ENCODE results near the gene MID1.

The MID1 gene

GRCh38 chrX:10549280-10549679 is 71.1 kb downstream of the MID1 start:
- DNase-seq (ENCODE audit: low read depth), result no peak
- TF ChIP-seq CTCF (IDR thresholded peaks at IDR 0.05; ENCODE audit: low read depth, low read length) (no peak), POLR2A (IDR thresholded peaks at IDR 0.05; ENCODE audit: extremely low read depth, insufficient read length) (no peak), MAX (IDR thresholded peaks at IDR 0.05; ENCODE audit: low read depth, low read length) (no peak), MYC (IDR thresholded peaks at IDR 0.05; ENCODE audit: low read depth, low read length) (no peak)
- H3K4me3 ChIP-seq (ENCODE audit: low read depth, low read length), result no peak overlapping the region

- TF ChIP-seq POLR2A (IDR thresholded peaks at IDR 0.05; ENCODE audit: extremely low read depth, insufficient read length) (no peak), CTCF (IDR thresholded peaks at IDR 0.05; ENCODE audit: low read depth, low read length) (no peak), MYC (IDR thresholded peaks at IDR 0.05; ENCODE audit: low read depth, low read length) (no peak), MAX (IDR thresholded peaks at IDR 0.05; ENCODE audit: low read depth, low read length) (no peak)
- H3K4me3 ChIP-seq (ENCODE audit: low read depth, low read length), result no peak overlapping the region
- DNase-seq (ENCODE audit: low read depth), result no peak
Measured at GRCh38 chrX:10548688-10549087, 71.7 kb downstream of the MID1 start.

- H3K4me3 ChIP-seq (ENCODE audit: low read depth, low read length), result no peak overlapping the region
- TF ChIP-seq MYC (IDR thresholded peaks at IDR 0.05; ENCODE audit: low read depth, low read length), result no peak
- DNase-seq (ENCODE audit: low read depth), result no peak
Measured at GRCh38 chrX:10545882-10546281, 74.5 kb downstream of the MID1 start.

- TF ChIP-seq CTCF (IDR thresholded peaks at IDR 0.05; ENCODE audit: low read depth, low read length) (no peak), POLR2A (IDR thresholded peaks at IDR 0.05; ENCODE audit: extremely low read depth, insufficient read length) (no peak)
- no peak overlapping the region for H3K4me3 ChIP-seq (ENCODE audit: low read depth, low read length)
- no peak for DNase-seq (ENCODE audit: low read depth)
Measured at GRCh38 chrX:10542586-10542985, 77.8 kb downstream of the MID1 start.

GRCh38 chrX:10538831-10539230 is 81.6 kb downstream of the MID1 start:
- no peak overlapping the region for H3K4me3 ChIP-seq (ENCODE audit: low read depth, low read length)
- TF ChIP-seq MAX (IDR thresholded peaks at IDR 0.05; ENCODE audit: low read depth, low read length) (no peak), CTCF (IDR thresholded peaks at IDR 0.05; ENCODE audit: low read depth, low read length) (no peak), MYC (IDR thresholded peaks at IDR 0.05; ENCODE audit: low read depth, low read length) (no peak), POLR2A (IDR thresholded peaks at IDR 0.05; ENCODE audit: extremely low read depth, insufficient read length) (no peak)
- DNase-seq (ENCODE audit: low read depth), result no peak

- TF ChIP-seq MAX (IDR thresholded peaks at IDR 0.05; ENCODE audit: low read depth, low read length) (no peak), CTCF (IDR thresholded peaks at IDR 0.05; ENCODE audit: low read depth, low read length) (no peak), POLR2A (IDR thresholded peaks at IDR 0.05; ENCODE audit: extremely low read depth, insufficient read length) (no peak), MYC (IDR thresholded peaks at IDR 0.05; ENCODE audit: low read depth, low read length) (no peak)
- H3K4me3 ChIP-seq (ENCODE audit: low read depth, low read length), result no peak overlapping the region
Measured at GRCh38 chrX:10537308-10537707, 83.1 kb downstream of the MID1 start.

More at GRCh38 chrX:10537308-10537707, 83.1 kb downstream of the MID1 start:
- DNase-seq (ENCODE audit: low read depth), result no peak

Data from NB4 (cell line).